Calu3 (cell line): Measurements from ENCODE around the gene HIBADH. TPM values are rescaled to one million over a fixed set of nuclear protein-coding genes. Genes with fewer than 3 reads are reported as not detected.

Experiments
- BruUV-seq: library from RNA; stranded (reverse); fragments of 400-500 nt; replicated peaks from 2 replicates; lab custom pipeline; 2021; lab: Mats Ljungman, UMichigan
- CTCF ChIA-PET: fragments of 300-600 bp; sonication (Branson Sonifier 250); formaldehyde crosslinking; loops from one replicate; lab custom pipeline; 2022; ENCODE audit warnings: antibody characterized with exemption; lab: Charles Lee
- DNase-seq: peaks from one replicate; pipeline ENCODE4 v3.0.0; 2022
- H3K27ac Mint-ChIP-seq: one replicate; pipeline ENCODE4 v1.8.0; 2022; ENCODE audit warnings: mixed read lengths; ENCODE audit not compliant: unreplicated experiment
- H3K27me3 Mint-ChIP-seq: one replicate; pipeline ENCODE4 v1.8.0; 2022; ENCODE audit warnings: mixed read lengths; ENCODE audit not compliant: unreplicated experiment
- H3K36me3 Mint-ChIP-seq: one replicate; pipeline ENCODE4 v1.8.0; 2022; ENCODE audit warnings: mild to moderate bottlenecking, moderate library complexity, mixed read lengths; ENCODE audit not compliant: insufficient read depth, unreplicated experiment
- H3K4me1 Mint-ChIP-seq: one replicate; pipeline ENCODE4 v1.8.0; 2022; ENCODE audit warnings: mild to moderate bottlenecking, low read depth, mixed read lengths; ENCODE audit not compliant: unreplicated experiment
- H3K4me3 Mint-ChIP-seq: one replicate; pipeline ENCODE4 v1.8.0; 2022; ENCODE audit warnings: mild to moderate bottlenecking, low read depth, moderate library complexity, mixed read lengths; ENCODE audit not compliant: unreplicated experiment
- H3K9me3 Mint-ChIP-seq: one replicate; pipeline ENCODE4 v1.8.0; 2022; ENCODE audit warnings: low read depth, mixed read lengths; ENCODE audit not compliant: unreplicated experiment
- CTCF ChIP-seq: fragments of 200-600 bp; IDR thresholded peaks from one replicate; pipeline ENCODE4 v1.8.0; 2022; ENCODE audit warnings: antibody characterized with exemption; ENCODE audit not compliant: unreplicated experiment
- intact Hi-C: fragments of 100-400 bp; cut with micrococcal nuclease; formaldehyde crosslinking; loops from one replicate; pipeline ENCODE4 v1.10.0; 2022; ENCODE audit not compliant: unreplicated experiment
- total RNA-seq: library from RNA; stranded (reverse); gene quantifications from 2 replicates; pipeline ENCODE4 v1.2.3, GENCODE V29; 2022

The HIBADH gene
- total RNA-seq, 1 experiment from 2014 or later = 74.6 TPM

DNA sequence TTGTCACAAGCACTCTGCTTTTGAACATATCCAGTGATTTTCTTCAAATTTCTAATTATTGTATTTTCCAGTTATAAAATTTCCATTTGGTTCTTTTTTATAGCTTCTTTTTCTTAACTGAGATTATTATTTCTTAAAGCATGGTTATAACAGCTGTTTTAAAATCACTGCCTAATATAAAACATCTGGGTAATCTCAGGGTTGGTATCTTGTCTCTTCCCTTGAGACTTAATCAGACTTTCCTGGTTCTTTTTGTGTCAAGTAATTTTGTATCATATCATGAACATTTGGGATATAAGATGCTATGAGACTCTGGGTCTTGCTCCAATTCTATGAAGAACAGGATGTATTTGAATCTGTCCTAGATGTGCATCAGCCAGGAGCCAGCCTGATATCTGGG, 93.6 kb downstream of the HIBADH start:
- CTCF ChIA-PET = interaction anchor here (1.0 kb wide), 1 partner anchor 10 kb away, joined by 4 read pairs; no protein-coding TSS in a partner anchor
- no peaks in the 10 kb centered on the region for H3K36me3 Mint-ChIP-seq
- intact Hi-C loops = no loop called here

GRCh38 chr7:27567266-27567665, 95.4 kb downstream of the HIBADH start:
- intact Hi-C loops = no loop called here

More for the DNA sequence above, 93.6 kb downstream of the HIBADH start:
- Mint-ChIP-seq H3K9me3 (peaks cover 15% of the 10 kb centered on the region), H3K27me3 (no peaks in the 10 kb centered on the region), H3K27ac (no peak overlapping the region), H3K4me1 (no peaks in the 10 kb centered on the region), H3K4me3 (no peak overlapping the region)
- TF ChIP-seq CTCF = no peak
- no peak for DNase-seq
- no TSS peak for BruUV-seq

GRCh38 chr7:27564881-27565482, 97.7 kb downstream of the HIBADH start:
- Mint-ChIP-seq H3K9me3 (peaks cover 15% of the 10 kb centered on the region), H3K4me1 (no peaks in the 10 kb centered on the region), H3K36me3 (no peaks in the 10 kb centered on the region), H3K27ac (no peak overlapping the region), H3K4me3 (no peak overlapping the region), H3K27me3 (no peaks in the 10 kb centered on the region)
- CTCF ChIA-PET = interaction anchor here (0.6 kb wide), 1 partner anchor 287 kb away, joined by 4 read pairs; no protein-coding TSS in a partner anchor
- intact Hi-C loops = no loop called here
- DNase-seq = no peak
- no TSS peak for BruUV-seq
- TF ChIP-seq CTCF = no peak

More at GRCh38 chr7:27567266-27567665, 95.4 kb downstream of the HIBADH start:
- TF ChIP-seq CTCF = no peak
- CTCF ChIA-PET = no interaction called here
- H3K36me3 Mint-ChIP-seq = no peaks in the 10 kb centered on the region
- H3K27me3 Mint-ChIP-seq = no peaks in the 10 kb centered on the region
- no TSS peak for BruUV-seq
- H3K27ac Mint-ChIP-seq = no peak overlapping the region
- no peak overlapping the region for H3K4me3 Mint-ChIP-seq
- H3K9me3 Mint-ChIP-seq = peaks cover 15% of the 10 kb centered on the region
- no peak for DNase-seq
- H3K4me1 Mint-ChIP-seq = no peaks in the 10 kb centered on the region

GRCh38 chr7:27560706-27561235, 101.9 kb downstream of the HIBADH start:
- no peak for TF ChIP-seq CTCF
- H3K4me3 Mint-ChIP-seq = no peak overlapping the region
- CTCF ChIA-PET = no interaction called here
- no peak for DNase-seq
- no peak overlapping the region for H3K27ac Mint-ChIP-seq
- intact Hi-C loops = no loop called here
- BruUV-seq = no TSS peak
- H3K9me3 Mint-ChIP-seq = peaks cover 7% of the 10 kb centered on the region
- H3K27me3 Mint-ChIP-seq = no peaks in the 10 kb centered on the region
- H3K4me1 Mint-ChIP-seq = no peaks in the 10 kb centered on the region
- H3K36me3 Mint-ChIP-seq = no peaks in the 10 kb centered on the region
